GM12878 (cell line): ENCODE measurements around the gene LRCH2. TPM values are rescaled to one million over a fixed set of nuclear protein-coding genes. Genes with fewer than 3 reads are reported as not detected.

Experiments used
- ATAC-seq: fragments of 200-7000 bp; cut with Tn5 transposase; 3 replicates; pipeline ENCODE4 v1.9.1; 2020; ENCODE audit warnings: mild to moderate bottlenecking, moderate library complexity
- BruUV-seq: library from RNA; stranded (reverse); fragments of 400-500 nt; replicated peaks from 2 replicates; lab custom pipeline; 2021; lab: Mats Ljungman, UMichigan
- CTCF ChIA-PET: fragments of 300-600 bp; sonication (Branson Sonifier 250); formaldehyde crosslinking; extraction: SDS; loops from one replicate; lab custom pipeline; 2021; ENCODE audit warnings: inconsistent platforms; lab: Yijun Ruan, JAX
- POLR2A ChIA-PET: fragments of 350-600 bp; formaldehyde crosslinking; extraction: SDS; loops from one replicate; lab custom pipeline; 2021; ENCODE audit warnings: inconsistent platforms; lab: Charles Lee
- RAD21 ChIA-PET: fragments of 300-600 bp; sonication (Branson Sonifier 250); formaldehyde crosslinking; loops from one replicate; lab custom pipeline; 2023; ENCODE audit warnings: antibody characterized with exemption; ENCODE audit not compliant: unreplicated experiment; lab: Charles Lee
- SMC1A ChIA-PET: fragments of 300-600 bp; sonication (Branson Sonifier 250); formaldehyde crosslinking; loops from one replicate; lab custom pipeline; 2023; ENCODE audit not compliant: unreplicated experiment, uncharacterized antibody; lab: Charles Lee
- DNase-seq: peaks from one replicate; pipeline ENCODE4 v3.0.0-alpha.2; 2011; ENCODE audit warnings: low read depth, low spot score
- FAIRE-seq: peaks from 3 replicates; lab custom pipeline; 2011; peaks lifted over from hg19 to GRCh38; lab: Jason Lieb, UNC
- H2AFZ ChIP-seq: 2 replicates; pipeline ENCODE4 v1.6.0; 2011; ENCODE audit warnings: low read depth, low read length, control low read depth; ENCODE audit not compliant: control insufficient read depth
- H3K27ac ChIP-seq: 2 replicates; pipeline ENCODE4 v1.5.1; 2011; ENCODE audit warnings: control low read depth; ENCODE audit not compliant: control insufficient read depth, insufficient read depth
- H3K27me3 ChIP-seq, 2 experiments: replicated peaks in 1 of 2; 2 replicates each; pipeline versions ENCODE4 v1.6.0 to v1.6.1; 2011; ENCODE audit warnings: low read length in 1 of 2; ENCODE audit not compliant: control insufficient read depth in 2 of 2, insufficient read depth in 2 of 2
- H3K36me3 ChIP-seq, 2 experiments: 2 replicates each; pipeline ENCODE4 v1.5.1; 2011; ENCODE audit warnings: low read length in 1 of 2; ENCODE audit not compliant: control insufficient read depth in 2 of 2, insufficient read depth in 2 of 2
- H3K4me1 ChIP-seq: 2 replicates; pipeline ENCODE4 v1.6.1; 2011; ENCODE audit warnings: mild to moderate bottlenecking, low read length, moderate library complexity, mixed read lengths; ENCODE audit not compliant: control insufficient read depth, insufficient read depth
- H3K4me2 ChIP-seq: 2 replicates; pipeline ENCODE4 v1.6.0; 2011; ENCODE audit warnings: control low read depth; ENCODE audit not compliant: control insufficient read depth, insufficient read depth
- H3K4me3 ChIP-seq: fragments of 200-600 bp; sonication (generic); 2 replicates; pipeline ENCODE4 v1.5.1; 2016
- H3K79me2 ChIP-seq: 2 replicates; pipeline ENCODE4 v1.6.0; 2011; ENCODE audit warnings: low read length; ENCODE audit not compliant: control insufficient read depth, insufficient read depth
- H3K9ac ChIP-seq: 2 replicates; pipeline ENCODE4 v1.8.0; 2011; ENCODE audit warnings: low read length, control low read depth, mixed read lengths; ENCODE audit not compliant: control insufficient read depth, insufficient read depth
- H3K9me3 ChIP-seq: replicated peaks from 3 replicates; pipeline ENCODE4 v1.5.1; 2011; ENCODE audit warnings: mild to moderate bottlenecking, low read length; ENCODE audit not compliant: control insufficient read depth, insufficient read depth
- H4K20me1 ChIP-seq: 2 replicates; pipeline ENCODE4 v1.6.0; 2011; ENCODE audit not compliant: control insufficient read depth, insufficient read depth
- CBFB ChIP-seq: IDR thresholded peaks from 2 replicates; pipeline ENCODE4 v1.6.1; 2016; ENCODE audit warnings: antibody characterized with exemption, low read depth
- NR2F1 ChIP-seq: fragments of 450-650 bp; conservative IDR thresholded peaks from 2 replicates; pipeline ENCODE4 v1.6.1; 2017; ENCODE audit warnings: mild to moderate bottlenecking
- RAD21 ChIP-seq: IDR thresholded peaks from 2 replicates; pipeline ENCODE4 v1.6.1; 2011; ENCODE audit warnings: mild to moderate bottlenecking, low read depth, low read length, moderate library complexity; ENCODE audit not compliant: insufficient read depth
- RFX5 ChIP-seq: IDR thresholded peaks from 2 replicates; pipeline ENCODE4 v1.6.1; 2011; ENCODE audit warnings: low read depth, low read length, improper control_type of control experiment
- SMAD5 ChIP-seq: IDR thresholded peaks from 2 replicates; pipeline ENCODE4 v1.6.1; 2016; ENCODE audit warnings: antibody characterized with exemption, low read depth
- SMC3 ChIP-seq: IDR thresholded peaks from 2 replicates; pipeline ENCODE4 v1.6.1; 2011; ENCODE audit warnings: low read length, improper control_type of control experiment, borderline replicate concordance
- TAF1 ChIP-seq: IDR thresholded peaks from 2 replicates; pipeline ENCODE4 v1.6.1; 2011; ENCODE audit warnings: mild to moderate bottlenecking, low read depth, low read length, borderline replicate concordance
- TCF7 ChIP-seq: IDR thresholded peaks from 2 replicates; pipeline ENCODE4 v1.6.1; 2014; ENCODE audit warnings: antibody characterized with exemption, borderline replicate concordance
- YY1 ChIP-seq: IDR thresholded peaks from 2 replicates; pipeline ENCODE4 v1.6.1; 2011; ENCODE audit warnings: low read depth, mild to moderate bottlenecking, low read length
- WGBS: methylation state at CpG from one replicate; pipeline ENCODE4 v1.1.6; 2016; ENCODE audit warnings: low lambda C conversion rate; ENCODE audit not compliant: insufficient replicate concordance, insufficient coverage; ENCODE audit errors: missing lambda C conversion rate; 5-methylcytosine and 5-hydroxymethylcytosine counted together
- in situ Hi-C: fragments of 300-500 bp; cut with MboI; formaldehyde crosslinking; loops from 9 replicates; pipeline ENCODE4 v1.14.3; 2018; ENCODE audit warnings: mixed read lengths
- intact Hi-C: fragments of 100-400 bp; cut with micrococcal nuclease; formaldehyde crosslinking; loops from one replicate; pipeline ENCODE4 v1.14.2; 2022; ENCODE audit not compliant: unreplicated experiment
- polyA plus RNA-seq, 11 experiments: library from polyadenylated mRNA; depleted of rRNA in 4 of 11; unstranded in 6 of 11; stranded (reverse) in 5 of 11; fragments of >200 nt; fragmentation: Nextera tagmentation in 4 of 11; fragmentation: Illumina TruSeq in 1 of 11; extraction: Ambion mirVana in 4 of 11; extraction: Trizol in 1 of 11; gene quantifications; 1 replicate in 1 of 11; 2 replicates in 10 of 11; pipeline versions ENCODE4 v1.2.1 to v1.2.3, GENCODE V29; 2011 to 2016; ENCODE audit warnings: inconsistent platforms in 2 of 11, missing spikeins in 2 of 11, low read depth in 1 of 11
- total RNA-seq, 4 experiments: library from RNA; depleted of rRNA in 3 of 4; stranded (reverse); fragments of >200 nt in 3 of 4; fragmentation: Illumina TruSeq in 1 of 4; extraction: Trizol in 1 of 4; gene quantifications; 2 replicates each; pipeline versions ENCODE4 v1.2.1 to v1.2.3, GENCODE V29; 2013 to 2021
- TF ChIP-seq, protein P1 (sequence below), 3 experiments: IDR thresholded peaks in 2 of 3; conservative IDR thresholded peaks in 1 of 3; 2 replicates each; pipeline ENCODE4 v1.5.1; 2011; ENCODE audit warnings: low read depth in 3 of 3, low read length in 3 of 3, mild to moderate bottlenecking in 3 of 3, control low read depth in 2 of 3, moderate library complexity in 2 of 3, inconsistent platforms in 1 of 3, mixed read lengths in 1 of 3; ENCODE audit not compliant: control insufficient read depth in 2 of 3, insufficient read depth in 1 of 3; ENCODE audit errors: extremely low read depth in 1 of 3
- TF ChIP-seq, protein P2 (sequence below): fragments of 450-650 bp; formaldehyde crosslinking; IDR thresholded peaks from 2 replicates; pipeline ENCODE4 v1.5.0; 2022; ENCODE audit warnings: mild to moderate bottlenecking, missing genetic modification characterization

The LRCH2 gene
- total and polyA plus RNA-seq, 10 of the 15 experiments (the other 5 are each of a cell fraction or from before 2014, with no cell fraction given) = 0.01 to 0.10 (median 0.03) TPM; not detected in 7

DNA sequence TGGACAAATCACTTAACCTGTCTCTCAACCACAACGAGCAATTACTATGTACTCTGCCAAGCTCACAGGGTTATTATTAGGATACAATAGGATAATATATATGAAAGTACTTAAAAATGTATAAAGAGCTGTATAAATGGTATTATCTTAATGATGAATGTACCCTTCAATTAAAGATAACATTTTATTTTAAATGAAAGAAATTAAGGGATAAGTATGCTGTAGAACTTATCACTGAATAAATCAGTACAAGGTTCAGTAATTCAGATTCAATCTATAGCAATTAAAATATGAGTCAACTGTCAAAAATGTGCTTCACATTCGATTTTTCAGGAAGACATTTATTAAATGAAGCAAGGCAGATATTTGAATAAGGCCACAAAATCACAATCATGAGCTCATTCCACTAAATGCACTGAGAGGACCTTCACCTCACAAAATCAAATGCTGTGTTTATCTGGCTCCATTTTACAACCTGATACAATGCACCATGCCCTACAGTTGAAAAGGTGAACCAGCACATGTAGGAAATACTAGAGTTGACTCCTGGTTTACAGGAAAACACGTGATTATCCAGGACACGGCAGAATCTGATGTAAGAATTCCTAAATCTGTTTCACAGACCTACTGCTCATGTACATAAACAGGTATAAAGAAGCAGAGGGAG is 4.4 kb downstream of the LRCH2 start:
- POLR2A ChIA-PET = no interaction called here
- 1% methylated on average over 4 of the region's 4 CpGs for WGBS

DNA sequence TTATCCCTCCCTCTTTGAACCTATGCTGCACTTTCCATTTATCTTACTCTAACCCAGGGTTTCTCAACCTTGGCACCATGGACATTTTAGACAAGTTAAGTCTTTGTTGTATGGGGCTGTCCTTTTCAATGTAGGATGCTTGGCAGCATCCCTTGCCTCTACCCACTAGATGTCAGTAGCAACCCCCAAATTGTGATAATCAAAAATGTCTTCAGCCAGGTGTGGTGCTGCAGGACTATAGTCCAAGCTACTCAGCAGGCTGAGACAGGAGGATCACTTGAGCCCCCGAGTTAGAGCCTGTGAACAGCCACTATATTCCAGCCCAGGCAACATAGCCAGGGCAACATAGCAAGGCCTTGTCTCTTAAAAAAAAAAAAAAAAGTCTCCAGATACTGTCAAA is 7.0 kb downstream of the LRCH2 start:
- Histone ChIP-seq H2AFZ (no peak overlapping the region), H3K9me3 (no peaks in the 10 kb centered on the region), H3K9ac (no peak overlapping the region), H3K79me2 (no peaks in the 10 kb centered on the region), H3K4me3 (no peak overlapping the region), H3K27ac (no peak overlapping the region), H3K27me3 (no peaks in the 10 kb centered on the region; a peak in 1 of 4 replicates), H3K4me2 (no peak overlapping the region), H3K4me1 (no peaks in the 10 kb centered on the region), H4K20me1 (no peaks in the 10 kb centered on the region), H3K36me3 (no peaks in the 10 kb centered on the region)
- WGBS = 9% methylated on average over 1 of the region's 1 CpG
- no TSS peak for BruUV-seq
- in situ Hi-C loops = no loop called here
- RAD21 ChIA-PET = interaction anchor here (1.2 kb wide), 1 partner anchor 104 kb away, joined by 3 read pairs; no protein-coding TSS in a partner anchor
- POLR2A ChIA-PET = no interaction called here
- SMC1A ChIA-PET = no interaction called here
- TF ChIP-seq, protein P1, sequence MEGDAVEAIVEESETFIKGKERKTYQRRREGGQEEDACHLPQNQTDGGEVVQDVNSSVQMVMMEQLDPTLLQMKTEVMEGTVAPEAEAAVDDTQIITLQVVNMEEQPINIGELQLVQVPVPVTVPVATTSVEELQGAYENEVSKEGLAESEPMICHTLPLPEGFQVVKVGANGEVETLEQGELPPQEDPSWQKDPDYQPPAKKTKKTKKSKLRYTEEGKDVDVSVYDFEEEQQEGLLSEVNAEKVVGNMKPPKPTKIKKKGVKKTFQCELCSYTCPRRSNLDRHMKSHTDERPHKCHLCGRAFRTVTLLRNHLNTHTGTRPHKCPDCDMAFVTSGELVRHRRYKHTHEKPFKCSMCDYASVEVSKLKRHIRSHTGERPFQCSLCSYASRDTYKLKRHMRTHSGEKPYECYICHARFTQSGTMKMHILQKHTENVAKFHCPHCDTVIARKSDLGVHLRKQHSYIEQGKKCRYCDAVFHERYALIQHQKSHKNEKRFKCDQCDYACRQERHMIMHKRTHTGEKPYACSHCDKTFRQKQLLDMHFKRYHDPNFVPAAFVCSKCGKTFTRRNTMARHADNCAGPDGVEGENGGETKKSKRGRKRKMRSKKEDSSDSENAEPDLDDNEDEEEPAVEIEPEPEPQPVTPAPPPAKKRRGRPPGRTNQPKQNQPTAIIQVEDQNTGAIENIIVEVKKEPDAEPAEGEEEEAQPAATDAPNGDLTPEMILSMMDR (IDR thresholded peaks at IDR 0.05 in 2 of 3, conservative IDR thresholded peaks at IDR 0.05 in 1 of 3; ENCODE audit: control insufficient read depth in 2 of 3, extremely low read depth in 1 of 3, insufficient read depth in 1 of 3, low read depth in 3 of 3, low read length in 3 of 3) = peak; percentile 23 to 61 (median 51); a peak in 3 of 6 replicates
- peak; percentile 41; the same call in 1 of the 2 replicates for TF ChIP-seq SMC3
- peak; percentile 61; the same call in 1 of the 2 replicates for TF ChIP-seq RAD21
- TF ChIP-seq, protein P2, sequence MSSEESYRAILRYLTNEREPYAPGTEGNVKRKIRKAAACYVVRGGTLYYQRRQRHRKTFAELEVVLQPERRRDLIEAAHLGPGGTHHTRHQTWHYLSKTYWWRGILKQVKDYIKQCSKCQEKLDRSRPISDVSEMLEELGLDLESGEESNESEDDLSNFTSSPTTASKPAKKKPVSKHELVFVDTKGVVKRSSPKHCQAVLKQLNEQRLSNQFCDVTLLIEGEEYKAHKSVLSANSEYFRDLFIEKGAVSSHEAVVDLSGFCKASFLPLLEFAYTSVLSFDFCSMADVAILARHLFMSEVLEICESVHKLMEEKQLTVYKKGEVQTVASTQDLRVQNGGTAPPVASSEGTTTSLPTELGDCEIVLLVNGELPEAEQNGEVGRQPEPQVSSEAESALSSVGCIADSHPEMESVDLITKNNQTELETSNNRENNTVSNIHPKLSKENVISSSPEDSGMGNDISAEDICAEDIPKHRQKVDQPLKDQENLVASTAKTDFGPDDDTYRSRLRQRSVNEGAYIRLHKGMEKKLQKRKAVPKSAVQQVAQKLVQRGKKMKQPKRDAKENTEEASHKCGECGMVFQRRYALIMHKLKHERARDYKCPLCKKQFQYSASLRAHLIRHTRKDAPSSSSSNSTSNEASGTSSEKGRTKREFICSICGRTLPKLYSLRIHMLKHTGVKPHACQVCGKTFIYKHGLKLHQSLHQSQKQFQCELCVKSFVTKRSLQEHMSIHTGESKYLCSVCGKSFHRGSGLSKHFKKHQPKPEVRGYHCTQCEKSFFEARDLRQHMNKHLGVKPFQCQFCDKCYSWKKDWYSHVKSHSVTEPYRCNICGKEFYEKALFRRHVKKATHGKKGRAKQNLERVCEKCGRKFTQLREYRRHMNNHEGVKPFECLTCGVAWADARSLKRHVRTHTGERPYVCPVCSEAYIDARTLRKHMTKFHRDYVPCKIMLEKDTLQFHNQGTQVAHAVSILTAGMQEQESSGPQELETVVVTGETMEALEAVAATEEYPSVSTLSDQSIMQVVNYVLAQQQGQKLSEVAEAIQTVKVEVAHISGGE (CRISPR knock-in tag) = no peak
- ATAC-seq (peak; percentile 94), DNase-seq (no peak), FAIRE-seq (no peak)
- CTCF ChIA-PET = interaction anchor here (1.1 to 1.5 kb wide), 3 partner anchors 43 to 464 kb away, joined by 4 to 5 read pairs (median 5); no protein-coding TSS in a partner anchor
- intact Hi-C loops = loop anchor here (1.0 to 10.0 kb wide), 5 partner anchors 41 to 464 kb away; partner anchors contain the start of gene PLS3

More for the DNA sequence above, 4.4 kb downstream of the LRCH2 start:
- ATAC-seq (no peak), FAIRE-seq (no peak), DNase-seq (no peak)
- ChIA-PET CTCF (no interaction called here), RAD21 (no interaction called here), SMC1A (interaction anchor here (0.9 to 1.2 kb wide), 2 partner anchors 91 to 413 kb away, joined by 3 read pairs; no protein-coding TSS in a partner anchor)
- H3K9me3 ChIP-seq = no peaks in the 10 kb centered on the region
- H3K9ac ChIP-seq = no peak overlapping the region
- peaks cover 0 to 2% of the 10 kb centered on the region in 2 experiments; a peak in 1 of 4 replicates for H3K27me3 ChIP-seq
- no peak overlapping the region for H3K27ac ChIP-seq
- intact Hi-C loops = loop anchor here (10.0 kb wide), 1 partner anchor 335 kb away; the partner anchor contains the start of gene PLS3
- no peak overlapping the region for H3K4me3 ChIP-seq
- in situ Hi-C loops = no loop called here
- no peaks in the 10 kb centered on the region for H4K20me1 ChIP-seq
- TF ChIP-seq SMAD5 (no peak), TCF7 (no peak), RFX5 (no peak), NR2F1 (no peak), TAF1 (no peak), YY1 (no peak), CBFB (no peak)
- no peak overlapping the region for H2AFZ ChIP-seq
- no peaks in the 10 kb centered on the region for H3K4me1 ChIP-seq
- H3K79me2 ChIP-seq = no peaks in the 10 kb centered on the region
- H3K36me3 ChIP-seq = no peaks in the 10 kb centered on the region
- no peak overlapping the region for H3K4me2 ChIP-seq
- BruUV-seq = no TSS peak
